PC-3 (cell line): ENCODE data around the gene CDK15.

Source experiments
- CTCF ChIP-seq: fragments of 300-600 bp; sonication (generic); conservative IDR thresholded peaks from 2 replicates; pipeline ENCODE4 v1.5.1; 2017; ENCODE audit warnings: antibody characterized with exemption, low read depth, mild to moderate bottlenecking, low read length
- EZH2phosphoT487 ChIP-seq: fragments of 300-600 bp; sonication (generic); IDR thresholded peaks from 2 replicates; pipeline ENCODE4 v1.6.1; 2018; ENCODE audit warnings: mild to moderate bottlenecking, antibody characterized with exemption, low read length, borderline replicate concordance

DNA sequence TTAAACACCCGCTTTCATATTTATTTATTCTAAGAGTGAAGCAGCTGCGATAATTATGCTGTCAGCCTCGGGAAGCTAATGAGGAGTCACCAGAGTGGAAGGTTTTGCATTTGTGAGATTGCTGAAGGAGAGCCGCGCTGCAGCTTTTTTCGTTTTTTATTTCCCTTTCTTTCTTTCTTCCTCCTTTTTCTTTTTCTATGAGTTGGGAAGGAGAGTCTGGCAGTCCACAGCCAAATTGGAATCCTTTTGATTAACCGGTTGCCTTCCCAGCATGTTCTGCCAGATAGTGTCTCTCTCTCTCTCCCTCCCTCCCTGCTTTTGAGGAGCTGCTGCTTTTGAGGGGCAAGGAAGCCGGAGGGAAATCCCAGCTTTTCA lies 82.1 kb downstream of the CDK15 start:
- TF ChIP-seq CTCF (no peak), EZH2phosphoT487 (no peak)
